Frontal cortex (tissue), 4 donors: ENCODE results near the gene KIF16B. TPM values are rescaled to one million over a fixed set of nuclear protein-coding genes. Genes with fewer than 3 reads are reported as not detected.

Source experiments
- DNase-seq, 2 donors: peaks; one replicate each; pipeline ENCODE4 v3.0.0; 2012; ENCODE audit warnings: low spot score in 2 of 2
- FAIRE-seq: peaks from 2 replicates; lab custom pipeline; 2012; peaks lifted over from hg19 to GRCh38; lab: Jason Lieb, UNC
- total RNA-seq: library from RNA; depleted of rRNA; stranded (reverse); fragments of >200 nt; gene quantifications from one replicate; pipeline ENCODE4 v1.2.3, GENCODE V29; 2014
- donor health status: control.
- donor health status: control.
- donor health status: control.

Gene KIF16B
- total RNA-seq, 1 donor from 2014 or later: 70.1 TPM

DNA sequence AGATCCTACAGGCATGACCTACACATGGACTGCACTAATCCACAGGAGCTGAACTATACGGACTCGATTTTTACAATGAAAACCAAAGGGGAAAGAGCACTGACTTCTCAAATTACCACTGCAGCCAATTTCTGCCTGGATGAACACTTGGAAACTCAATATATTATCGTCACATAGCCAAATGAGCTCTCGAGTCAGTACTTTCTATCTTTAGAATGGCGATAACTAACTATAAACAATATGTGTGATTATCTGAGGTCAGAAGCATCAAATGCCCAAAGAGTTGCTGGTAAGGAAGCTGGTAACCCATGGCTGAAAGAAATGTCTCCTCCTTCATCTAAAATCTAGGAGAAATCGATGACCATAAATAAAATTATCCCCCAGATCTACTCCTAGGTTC is 86.7 kb downstream of the KIF16B start:
- FAIRE-seq: no peak
- DNase-seq: no peak

DNA sequence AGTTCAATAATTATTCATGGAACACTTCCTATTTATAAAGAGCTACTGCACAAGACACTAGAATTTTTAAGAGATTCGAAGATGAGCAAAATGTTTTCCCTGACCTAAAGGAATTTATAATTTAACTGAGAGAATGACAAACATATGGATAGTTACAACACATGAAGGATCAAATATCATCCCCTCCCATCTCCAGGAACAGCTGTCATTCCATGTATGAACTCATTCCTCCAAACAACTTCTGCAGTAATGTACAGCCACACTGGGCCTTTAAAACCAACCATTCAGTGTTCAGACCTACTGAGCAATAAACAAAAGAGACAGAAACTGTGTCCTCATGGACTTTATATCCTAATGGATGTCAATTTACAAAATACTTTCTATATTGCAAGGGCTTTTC is 87.8 kb downstream of the KIF16B start:
- FAIRE-seq: no peak
- no peak for DNase-seq

DNA sequence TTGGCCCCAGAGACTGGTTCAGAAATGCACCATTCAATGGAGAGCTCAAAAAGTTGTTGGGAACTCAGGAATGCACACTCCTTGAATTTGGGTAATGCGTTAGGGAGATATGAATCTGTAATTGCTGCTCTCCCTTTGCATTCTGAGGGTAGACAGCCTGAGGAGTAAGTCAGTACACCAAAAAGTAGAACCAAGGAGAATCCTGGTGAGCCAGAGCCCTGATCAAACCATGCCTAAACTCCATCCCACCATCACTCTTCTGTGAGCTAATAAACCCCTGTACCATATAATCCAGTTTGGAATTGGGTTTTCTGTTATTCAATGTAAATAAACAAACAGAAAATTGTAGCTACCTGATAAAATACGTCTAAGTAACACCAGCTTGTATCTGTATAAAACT is 90.2 kb downstream of the KIF16B start:
- FAIRE-seq (no peak), DNase-seq (no peak)

DNA sequence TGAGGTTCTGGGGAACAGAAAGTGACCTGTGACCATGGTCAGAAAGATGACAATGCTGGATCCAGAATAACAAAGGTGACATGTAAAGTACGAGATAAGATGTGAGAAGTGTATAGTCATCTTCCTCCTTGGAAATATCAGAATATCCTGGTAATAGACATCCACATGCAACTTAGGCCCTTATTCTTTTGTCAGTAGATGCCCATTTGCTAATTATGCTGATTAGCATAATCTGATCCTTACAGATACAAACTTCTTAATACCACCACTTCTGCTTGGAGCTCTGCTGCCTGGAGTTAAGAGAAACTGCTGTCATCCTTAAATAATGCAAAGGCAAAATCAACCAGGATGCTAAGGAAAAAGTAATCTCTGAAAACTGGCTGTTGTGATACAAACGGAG is 91.3 kb downstream of the KIF16B start:
- no peak for FAIRE-seq

DNA sequence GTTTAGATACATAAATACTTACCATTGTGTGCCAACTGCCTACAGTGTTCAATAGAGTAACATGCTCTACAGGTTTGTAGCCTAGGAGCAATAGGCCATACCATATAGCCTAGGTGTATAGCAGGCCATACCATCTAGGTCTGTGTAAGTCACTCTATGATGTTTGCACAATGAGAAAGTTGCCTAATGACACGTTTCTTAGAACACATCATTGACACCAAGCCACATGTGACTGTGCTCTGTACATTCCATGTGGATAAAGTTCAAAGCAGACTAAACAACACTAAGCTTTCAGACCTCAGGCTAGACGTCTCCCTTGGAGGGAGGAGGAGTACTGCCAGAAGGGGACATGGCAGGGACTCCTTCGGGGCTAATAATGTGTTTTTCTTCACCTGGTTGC is 93.6 kb downstream of the KIF16B start:
- DNase-seq (no peak), FAIRE-seq (no peak)

More for the DNA sequence above, 91.3 kb downstream of the KIF16B start:
- DNase-seq: no peak

DNA sequence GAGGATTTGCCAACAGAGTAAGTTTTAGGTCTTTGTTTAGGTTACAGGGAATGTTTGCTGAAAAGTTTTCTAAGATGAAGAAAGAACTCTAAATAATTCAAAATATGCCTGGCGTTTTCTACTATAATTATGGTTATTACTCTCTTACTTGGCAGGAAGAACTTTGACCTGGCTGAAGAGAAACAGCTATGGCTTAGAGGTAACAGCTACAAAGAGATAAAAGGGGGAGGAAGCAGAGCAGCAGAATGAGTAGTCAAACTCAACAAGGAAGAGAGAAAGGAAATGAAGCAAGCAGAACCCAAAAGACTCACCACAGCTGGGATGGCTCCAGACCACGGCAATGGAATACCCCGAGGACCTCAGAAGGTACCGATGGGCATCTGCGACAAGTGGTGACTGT is 95.6 kb downstream of the KIF16B start:
- DNase-seq (no peak), FAIRE-seq (no peak)

DNA sequence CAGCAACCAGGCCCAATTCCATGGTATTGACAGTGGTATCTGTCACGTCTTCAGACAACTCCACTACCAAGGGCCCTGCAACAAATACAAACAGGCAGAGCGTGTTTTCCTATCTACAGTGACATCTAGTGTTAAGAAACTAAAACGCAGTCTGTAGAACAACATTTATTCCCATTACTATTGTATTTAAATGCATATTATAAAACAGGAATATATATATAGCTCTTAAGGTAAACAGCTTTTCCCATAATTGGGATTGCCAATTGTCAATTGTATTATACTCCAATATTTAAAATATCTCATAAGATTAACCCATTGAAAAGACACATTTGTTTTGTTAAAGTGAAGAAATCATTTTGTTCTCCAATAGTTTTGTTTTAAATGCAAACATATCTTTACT is 97.2 kb downstream of the KIF16B start:
- FAIRE-seq (peak; percentile 92), DNase-seq (peak in 1 of 2 donors; percentile 21)

DNA sequence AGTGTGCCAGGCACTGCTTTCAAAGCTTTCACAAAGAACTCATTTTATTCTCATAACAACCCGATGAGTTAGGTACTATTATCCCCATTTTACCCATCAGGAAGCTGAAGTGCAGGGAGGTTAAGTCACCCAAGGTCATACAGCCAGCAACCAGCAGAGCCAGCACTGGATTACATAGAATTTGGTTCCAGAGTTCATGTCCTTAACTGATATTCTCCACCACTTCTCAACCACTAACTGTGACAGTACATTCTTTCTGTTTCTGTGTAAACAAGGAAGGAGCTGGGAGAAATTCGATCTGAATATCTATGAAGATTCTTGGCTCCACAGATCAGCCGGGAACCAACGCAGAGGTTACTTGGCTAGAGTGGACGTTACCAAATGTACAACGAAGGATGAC is 98.0 kb downstream of the KIF16B start:
- DNase-seq: no peak
- FAIRE-seq: no peak

DNA sequence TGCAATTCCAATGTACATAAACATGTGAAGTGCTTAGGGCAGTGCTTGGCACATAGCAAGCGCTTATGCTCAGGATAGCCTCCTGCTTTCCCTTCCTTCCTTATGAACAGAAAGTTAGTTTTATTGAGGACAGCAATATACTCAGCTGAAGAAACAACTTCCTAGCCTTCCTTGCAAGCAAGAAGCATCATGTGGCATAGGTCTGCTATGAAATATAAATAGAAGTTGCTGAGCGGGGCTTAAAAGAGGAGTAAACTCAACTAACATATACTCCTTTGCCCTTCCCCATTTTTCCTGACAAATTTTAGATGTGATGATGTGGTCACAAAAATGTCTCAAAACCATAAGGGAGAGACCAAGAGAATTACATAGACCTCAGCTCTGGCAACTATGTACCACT is 98.9 kb downstream of the KIF16B start:
- no peak for FAIRE-seq
- no peak for DNase-seq

DNA sequence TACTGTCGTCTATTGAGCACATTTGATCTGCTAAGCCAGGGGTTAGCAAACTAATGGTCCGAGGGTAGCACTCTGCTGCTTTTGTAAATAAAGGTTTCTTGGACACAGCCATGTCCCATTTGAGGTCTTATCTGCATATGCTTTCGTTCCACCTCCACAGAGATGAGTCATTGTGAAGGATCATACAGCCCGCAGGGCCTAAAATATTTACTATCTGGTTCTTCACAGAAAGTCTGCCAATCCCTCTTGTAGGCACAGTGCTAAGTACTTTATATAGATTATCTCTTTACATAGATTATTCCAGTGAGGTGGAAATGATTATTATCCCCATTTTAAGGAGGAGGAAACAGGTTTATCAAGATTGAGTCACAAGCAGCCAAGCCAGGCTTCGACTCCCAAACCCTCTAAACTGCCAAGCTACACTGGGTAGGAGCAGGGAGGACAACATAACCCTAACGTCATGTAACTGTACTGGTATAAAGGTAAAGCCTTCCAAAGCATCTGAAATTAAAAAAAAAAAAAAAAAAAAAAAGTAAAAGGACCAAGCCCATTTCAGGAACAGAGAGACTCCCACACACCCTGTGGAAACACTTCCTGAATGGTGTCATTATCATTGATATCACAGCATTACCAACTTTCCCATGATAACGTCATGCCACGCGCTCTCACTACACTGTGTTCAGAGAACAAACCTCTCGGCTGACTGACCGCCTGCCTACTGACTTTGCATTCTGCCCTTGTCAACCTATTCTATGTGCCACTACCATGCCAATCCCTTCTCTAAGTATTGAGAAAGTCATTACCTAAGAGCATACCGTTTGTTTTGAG is 101.0 kb downstream of the KIF16B start:
- no peak for DNase-seq
- FAIRE-seq: no peak

DNA sequence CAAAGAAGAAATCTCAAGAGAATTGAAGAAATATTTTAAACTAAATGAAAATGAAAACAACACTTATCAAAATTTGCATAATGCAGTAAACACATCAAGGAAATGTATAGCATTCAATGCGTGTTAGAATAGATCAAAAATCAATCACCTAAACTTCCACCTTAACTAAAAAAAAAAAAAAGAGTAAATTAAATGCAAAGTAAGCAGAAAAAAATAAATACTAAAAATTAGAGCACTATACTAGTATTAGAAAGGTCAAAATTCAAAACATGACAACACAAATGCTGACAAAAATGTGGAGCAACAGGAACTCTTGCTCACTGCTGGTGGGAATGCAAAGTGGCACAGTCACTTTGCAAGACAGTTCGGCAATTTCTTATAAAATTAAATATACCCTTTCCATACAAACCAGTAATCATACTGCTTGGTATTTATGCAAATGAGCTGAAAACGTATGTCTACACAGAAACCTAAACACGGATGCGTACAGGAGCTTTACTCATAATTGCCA is 103.8 kb downstream of the KIF16B start:
- DNase-seq (no peak), FAIRE-seq (no peak)

DNA sequence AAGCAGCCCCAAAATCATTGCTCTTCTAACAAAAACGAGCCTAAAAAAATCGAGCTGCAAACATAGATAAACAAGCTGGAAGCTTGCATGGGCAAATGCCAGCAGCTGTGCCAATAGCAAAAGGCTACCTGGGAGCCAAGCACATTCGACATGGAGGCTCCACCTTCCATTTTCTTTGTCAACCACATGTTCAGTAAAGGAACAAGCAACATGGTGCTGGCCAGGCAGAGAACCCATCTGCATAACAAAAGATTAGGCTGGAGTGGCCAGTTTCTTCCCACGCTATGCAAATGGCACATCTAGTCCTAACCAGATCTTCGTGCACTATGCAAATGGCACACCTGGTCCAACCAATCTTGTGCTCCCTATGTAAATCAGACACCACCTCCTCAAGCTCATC is 110.5 kb downstream of the KIF16B start:
- no peak for FAIRE-seq

DNA sequence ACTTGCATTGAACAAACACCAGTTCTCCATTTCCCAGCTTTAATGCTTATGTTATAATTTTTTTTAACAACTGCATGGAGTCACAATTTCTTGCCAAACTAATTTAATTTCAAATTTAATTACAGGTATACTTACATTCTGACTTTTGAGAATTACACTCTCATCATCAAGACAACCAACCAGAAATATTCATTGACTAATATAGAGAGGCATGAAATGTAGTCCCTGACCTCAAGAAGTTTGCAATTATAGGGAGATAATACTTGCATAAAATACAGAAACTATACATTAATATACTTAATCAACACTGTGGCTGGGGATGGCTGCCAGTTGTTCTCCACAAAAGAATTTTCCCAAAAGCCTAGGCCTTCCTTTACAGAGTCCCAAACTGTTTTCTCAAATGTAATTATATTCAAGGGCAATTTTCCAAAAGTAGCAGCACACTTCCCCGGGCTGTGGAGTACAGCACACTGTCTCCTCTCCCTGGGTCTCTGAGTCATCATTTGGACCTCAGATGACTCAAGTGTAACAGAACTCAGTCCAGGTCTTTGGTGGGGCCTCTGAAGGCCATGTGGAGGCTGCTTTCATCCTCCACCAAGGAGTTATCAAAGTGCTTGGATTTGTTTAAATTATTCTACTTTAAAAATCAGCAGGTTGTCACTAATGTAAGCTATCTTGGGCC is 114.1 kb downstream of the KIF16B start:
- FAIRE-seq: no peak
- peak in 1 of 2 donors; percentile 22 for DNase-seq

More for the DNA sequence above, 110.5 kb downstream of the KIF16B start:
- no peak for DNase-seq

DNA sequence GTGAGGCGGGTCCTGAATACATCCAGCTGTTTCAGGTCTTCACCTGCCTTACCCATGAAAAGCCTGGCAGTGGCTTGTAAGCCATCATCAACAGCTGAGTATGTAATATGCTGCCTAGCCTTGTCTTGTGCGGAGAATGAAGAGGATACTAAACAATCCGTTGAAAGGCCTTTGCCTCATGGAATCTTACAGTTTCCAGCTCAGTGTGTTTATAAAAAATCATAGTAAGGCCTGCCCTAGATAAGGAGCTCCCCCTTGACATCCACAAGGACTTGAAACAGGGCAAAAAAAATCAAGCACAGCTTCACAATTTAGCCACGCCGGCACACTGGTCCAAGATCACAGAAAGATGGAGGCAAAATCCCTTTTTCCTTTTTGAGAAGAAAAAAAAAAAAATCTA is 115.7 kb downstream of the KIF16B start:
- DNase-seq: no peak
- FAIRE-seq: no peak

DNA sequence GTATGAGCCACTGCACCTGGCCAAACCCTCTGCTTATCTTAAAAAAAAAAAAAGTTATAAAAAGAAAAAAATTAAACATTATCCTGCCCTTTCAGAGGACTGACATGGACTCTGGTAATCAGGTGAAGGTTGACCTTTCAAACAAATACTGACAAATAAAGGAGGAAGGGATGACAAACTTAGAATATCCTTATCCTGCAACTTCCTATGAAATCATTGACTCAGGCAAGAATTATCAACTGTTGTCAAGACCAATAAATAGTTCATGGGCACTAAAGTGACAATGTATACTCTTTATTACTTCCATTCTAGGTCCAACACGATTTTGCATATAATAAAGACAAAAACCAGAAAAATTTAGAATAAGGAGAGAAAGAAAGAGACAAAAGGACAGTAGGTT is 117.9 kb downstream of the KIF16B start:
- no peak for FAIRE-seq

DNA sequence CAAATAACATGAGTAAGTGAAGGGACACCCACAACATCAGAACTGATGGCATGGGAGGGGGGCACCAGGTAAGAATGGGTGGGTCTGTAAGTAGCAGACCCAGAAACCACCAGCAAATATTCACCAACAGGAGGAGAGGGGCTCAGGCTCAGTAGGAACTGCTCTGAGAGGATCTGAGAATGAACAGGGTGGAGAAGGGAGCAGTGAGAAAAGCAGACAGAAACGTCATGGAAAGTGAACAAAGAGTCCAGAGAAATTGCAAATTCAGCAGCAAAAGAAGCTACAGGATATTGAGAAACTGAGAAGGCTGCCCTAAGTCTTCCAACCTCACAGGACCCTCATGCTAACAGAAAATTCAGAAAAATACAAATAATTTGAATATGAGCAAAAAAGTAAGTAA is 121.3 kb downstream of the KIF16B start:
- no peak for FAIRE-seq
- DNase-seq: no peak

More for the DNA sequence above, 117.9 kb downstream of the KIF16B start:
- DNase-seq: no peak

DNA sequence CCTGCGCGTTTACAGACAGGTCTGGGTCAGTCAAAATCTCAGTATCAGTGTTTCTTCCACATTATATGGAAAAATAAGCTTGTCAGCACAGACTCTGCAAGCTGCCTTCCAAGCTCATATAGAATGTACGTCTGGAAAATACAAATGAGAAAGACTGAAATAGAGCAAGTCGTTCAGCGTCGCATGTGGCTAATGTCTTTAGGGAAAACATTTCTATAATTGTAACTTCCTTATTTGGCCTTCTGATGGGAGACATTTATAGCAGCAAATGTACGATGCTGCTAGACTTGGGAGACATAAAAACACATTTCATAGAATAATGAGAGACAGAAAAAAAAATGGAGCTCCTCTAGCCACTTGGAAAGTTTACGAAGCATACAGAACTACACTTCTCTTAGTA is 122.2 kb downstream of the KIF16B start:
- FAIRE-seq (no peak), DNase-seq (no peak)

DNA sequence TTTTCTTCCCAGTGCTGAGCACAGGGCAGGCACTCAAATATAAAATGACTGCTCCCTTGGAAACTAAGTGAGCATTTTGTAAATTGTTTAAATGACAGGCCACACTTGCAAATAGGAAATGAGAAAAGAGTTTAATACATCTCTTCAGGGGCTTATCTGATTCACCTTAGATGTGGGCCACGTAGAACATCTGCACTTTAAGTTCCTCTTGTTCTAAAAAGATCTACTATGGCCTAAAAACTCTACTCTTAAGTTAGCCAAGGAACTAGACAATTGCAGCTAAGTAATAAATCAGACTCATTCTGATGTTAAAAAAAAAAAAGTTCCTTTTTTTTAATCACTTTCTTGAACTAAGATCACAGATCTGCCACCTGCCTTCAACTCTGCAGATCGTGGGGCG is 126.3 kb downstream of the KIF16B start:
- DNase-seq (no peak), FAIRE-seq (no peak)

DNA sequence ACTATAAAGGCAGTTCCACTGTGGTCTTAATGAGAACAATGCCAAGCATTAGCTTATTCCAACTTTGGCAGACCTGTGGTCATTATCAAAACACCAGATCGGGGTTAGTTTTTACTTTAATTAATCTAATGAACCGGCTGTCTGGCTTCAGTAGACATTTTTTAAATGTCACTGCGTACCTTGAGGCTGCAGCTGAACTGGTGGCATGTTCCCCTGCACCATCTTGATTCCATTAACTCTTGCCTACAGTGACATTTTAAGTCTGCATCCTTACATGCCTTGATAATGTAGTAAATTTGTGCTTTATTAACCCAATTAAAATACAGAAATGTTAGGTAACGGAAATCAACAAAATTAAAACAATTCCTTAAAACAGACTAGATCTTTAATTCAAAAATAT is 127.0 kb downstream of the KIF16B start:
- no peak for DNase-seq
- no peak for FAIRE-seq

DNA sequence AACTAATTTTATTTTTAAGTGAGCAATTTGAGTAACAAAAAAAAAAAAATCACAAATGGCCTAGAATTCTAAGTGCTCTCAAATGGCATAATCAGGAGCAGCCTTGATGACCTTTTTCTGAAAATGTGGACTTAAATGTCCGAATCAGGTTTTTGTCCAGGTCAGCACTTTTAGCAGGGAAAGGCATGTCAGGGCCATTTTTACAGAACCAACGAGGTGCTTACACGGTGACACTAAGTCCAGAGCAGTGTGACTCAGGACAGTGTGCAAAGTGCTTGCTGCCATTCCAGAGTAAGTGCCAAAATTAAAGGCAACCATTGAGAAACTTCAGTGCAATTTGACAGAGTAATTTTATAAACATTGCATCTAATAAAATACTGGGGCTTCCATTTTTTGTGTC is 127.8 kb downstream of the KIF16B start:
- DNase-seq (no peak), FAIRE-seq (no peak)

DNA sequence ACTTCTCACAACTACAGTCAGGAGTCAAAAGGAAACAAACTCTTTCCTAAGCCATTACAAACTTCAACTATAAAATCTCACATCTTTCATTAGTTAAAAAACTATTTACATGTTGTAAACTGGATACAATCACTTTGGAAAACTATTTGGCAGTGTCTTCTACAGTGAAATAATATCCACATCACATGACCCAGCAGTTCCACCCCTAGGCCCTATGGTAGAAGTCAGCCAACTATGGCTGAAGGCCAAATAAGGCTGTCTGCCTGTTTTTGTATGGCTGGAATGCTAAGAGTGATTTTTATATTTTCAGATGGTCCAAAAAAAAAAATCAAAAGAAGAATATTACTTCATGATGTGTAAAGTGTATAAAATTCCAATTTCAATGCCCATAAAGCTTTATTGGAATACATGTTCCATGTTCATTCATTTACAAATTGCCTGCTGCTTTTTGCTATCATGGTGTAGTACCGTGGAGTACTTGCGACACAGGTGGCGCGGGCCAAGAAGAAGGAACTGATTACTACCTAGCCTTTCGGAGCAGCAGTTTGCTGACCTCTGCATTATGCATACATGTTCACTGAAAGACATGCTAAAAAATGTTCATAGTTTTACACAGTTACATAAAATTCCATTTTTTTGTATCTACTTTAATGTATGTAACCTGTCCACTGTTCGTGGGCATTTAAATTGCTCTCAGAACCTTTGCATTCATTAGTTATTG is 129.0 kb downstream of the KIF16B start:
- FAIRE-seq (no peak), DNase-seq (no peak)
